ENCODE data around the gene RAB21. TPM values are rescaled to one million over a fixed set of nuclear protein-coding genes. Genes with fewer than 3 reads are reported as not detected.
"Not testable (repeated sequence)": the region's sequence is repeated elsewhere in the genome, so short reads cannot be mapped to it uniquely, and the experiment has no call there.

Gene RAB21
- total RNA-seq, 1 donor from 2014 or later: 44.0 TPM

DNA sequence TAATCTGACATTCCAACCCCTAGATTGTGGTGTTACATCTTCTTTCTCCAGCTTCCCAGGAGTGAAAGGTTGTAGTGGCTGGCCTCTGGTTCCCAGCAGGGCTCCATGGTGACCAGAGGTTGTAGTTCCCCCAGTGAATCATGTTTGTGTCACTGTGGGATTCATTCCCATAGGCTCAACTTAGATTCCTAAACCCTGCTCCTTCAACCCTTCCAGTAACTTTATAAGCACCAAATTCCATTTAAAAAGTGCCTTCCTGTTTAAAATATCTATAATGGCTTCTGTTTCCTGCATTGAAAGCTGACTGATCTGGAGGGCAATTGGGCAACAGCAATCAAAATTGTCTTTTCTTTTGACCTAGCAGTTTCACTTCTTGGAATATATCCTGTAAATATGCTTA lies 44.4 kb downstream of the RAB21 start:
- Mint-ChIP-seq H3K9me3 (peaks cover 4% of the 10 kb centered on the region), H3K4me3 (no peak overlapping the region), H3K4me1 (no peaks in the 10 kb centered on the region), H3K27me3 (ENCODE audit: low read depth) (peaks cover 5% of the 10 kb centered on the region), H3K36me3 (no peaks in the 10 kb centered on the region), H3K27ac (no peak overlapping the region)
- DNase-seq (ENCODE audit: low spot score in 2 of 2, unreplicated experiment in 2 of 2): no peak
- TF ChIP-seq, protein P1, sequence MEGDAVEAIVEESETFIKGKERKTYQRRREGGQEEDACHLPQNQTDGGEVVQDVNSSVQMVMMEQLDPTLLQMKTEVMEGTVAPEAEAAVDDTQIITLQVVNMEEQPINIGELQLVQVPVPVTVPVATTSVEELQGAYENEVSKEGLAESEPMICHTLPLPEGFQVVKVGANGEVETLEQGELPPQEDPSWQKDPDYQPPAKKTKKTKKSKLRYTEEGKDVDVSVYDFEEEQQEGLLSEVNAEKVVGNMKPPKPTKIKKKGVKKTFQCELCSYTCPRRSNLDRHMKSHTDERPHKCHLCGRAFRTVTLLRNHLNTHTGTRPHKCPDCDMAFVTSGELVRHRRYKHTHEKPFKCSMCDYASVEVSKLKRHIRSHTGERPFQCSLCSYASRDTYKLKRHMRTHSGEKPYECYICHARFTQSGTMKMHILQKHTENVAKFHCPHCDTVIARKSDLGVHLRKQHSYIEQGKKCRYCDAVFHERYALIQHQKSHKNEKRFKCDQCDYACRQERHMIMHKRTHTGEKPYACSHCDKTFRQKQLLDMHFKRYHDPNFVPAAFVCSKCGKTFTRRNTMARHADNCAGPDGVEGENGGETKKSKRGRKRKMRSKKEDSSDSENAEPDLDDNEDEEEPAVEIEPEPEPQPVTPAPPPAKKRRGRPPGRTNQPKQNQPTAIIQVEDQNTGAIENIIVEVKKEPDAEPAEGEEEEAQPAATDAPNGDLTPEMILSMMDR (IDR thresholded peaks at IDR 0.05; ENCODE audit: unreplicated experiment): no peak

DNA sequence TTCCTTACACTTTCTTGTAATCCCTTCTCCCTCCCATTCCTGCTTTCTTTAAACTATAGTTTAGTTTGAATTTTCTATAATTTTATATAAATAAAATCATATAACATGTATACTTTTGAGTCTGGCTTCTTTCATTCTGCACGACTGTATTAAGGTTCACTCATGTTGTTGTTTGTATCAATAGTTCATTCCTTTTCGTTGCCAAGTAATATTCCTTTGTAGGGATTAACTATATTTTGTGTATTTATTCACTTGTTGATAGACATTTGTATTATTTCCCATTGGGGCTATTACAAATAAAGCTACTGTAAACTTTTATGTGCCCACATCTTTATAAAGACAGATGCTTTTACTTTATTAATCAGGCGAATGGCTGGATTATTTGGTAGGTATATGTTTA lies 45.5 kb downstream of the RAB21 start:
- DNase-seq (ENCODE audit: low spot score in 2 of 2, unreplicated experiment in 2 of 2): no peak

DNA sequence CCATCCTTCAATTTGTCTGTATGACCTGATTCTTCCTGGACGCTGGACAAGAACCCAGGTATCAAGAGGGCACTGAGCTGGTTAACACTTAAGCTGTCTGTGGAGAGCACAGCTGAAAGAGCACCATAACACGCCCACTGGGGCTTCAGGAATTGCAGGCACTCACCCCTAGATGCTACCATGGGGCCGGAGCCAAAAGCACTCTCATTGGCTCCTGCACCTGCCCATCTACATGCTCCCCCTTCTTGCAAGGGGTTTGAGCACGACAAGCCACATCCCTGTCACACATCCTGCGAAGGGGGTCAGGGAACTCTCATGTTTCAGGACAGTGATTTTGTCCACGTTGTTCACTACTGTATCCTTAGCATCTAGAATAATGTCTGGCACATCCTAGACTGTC lies 49.8 kb downstream of the RAB21 start:
- no peak for DNase-seq (ENCODE audit: low spot score in 2 of 2, unreplicated experiment in 2 of 2)
- H3K4me3 Mint-ChIP-seq: no peak overlapping the region
- H3K4me1 Mint-ChIP-seq: no peaks in the 10 kb centered on the region
- TF ChIP-seq, protein P1 (IDR thresholded peaks at IDR 0.05; ENCODE audit: unreplicated experiment): no peak
- H3K27me3 Mint-ChIP-seq (ENCODE audit: low read depth): peaks cover 40% of the 10 kb centered on the region
- peaks cover 4% of the 10 kb centered on the region for H3K9me3 Mint-ChIP-seq
- no peaks in the 10 kb centered on the region for H3K36me3 Mint-ChIP-seq
- H3K27ac Mint-ChIP-seq: no peak overlapping the region

More for the DNA sequence above, 45.5 kb downstream of the RAB21 start:
- Mint-ChIP-seq H3K27ac (no peak overlapping the region), H3K4me3 (no peak overlapping the region), H3K36me3 (no peaks in the 10 kb centered on the region), H3K4me1 (no peaks in the 10 kb centered on the region), H3K9me3 (peaks cover 4% of the 10 kb centered on the region), H3K27me3 (ENCODE audit: low read depth) (peaks cover 9% of the 10 kb centered on the region)
- TF ChIP-seq, protein P1 (IDR thresholded peaks at IDR 0.05; ENCODE audit: unreplicated experiment): no peak

DNA sequence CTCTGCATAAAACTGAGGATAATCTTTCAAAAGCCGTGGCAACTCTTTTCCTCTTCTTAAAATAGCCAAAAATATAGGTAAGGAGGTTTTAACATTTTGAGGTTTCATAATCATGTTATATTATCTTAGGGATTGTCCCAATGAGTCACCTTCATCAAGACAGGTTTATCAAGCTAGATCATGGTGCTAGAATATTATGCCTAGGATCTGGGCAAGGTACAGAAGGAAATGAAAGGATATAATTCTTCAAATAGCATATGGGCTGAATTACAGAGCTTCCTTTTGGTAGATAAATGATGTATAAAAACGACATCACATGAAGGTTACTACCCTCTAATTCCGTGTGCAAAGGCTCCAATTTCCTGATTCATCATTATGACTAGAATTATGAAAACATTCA lies 56.3 kb downstream of the RAB21 start:
- Mint-ChIP-seq H3K27me3 (ENCODE audit: low read depth) (peaks cover 66% of the 10 kb centered on the region), H3K9me3 (no peaks in the 10 kb centered on the region), H3K36me3 (no peaks in the 10 kb centered on the region), H3K4me3 (no peak overlapping the region), H3K4me1 (no peaks in the 10 kb centered on the region), H3K27ac (no peak overlapping the region)
- TF ChIP-seq, protein P1 (IDR thresholded peaks at IDR 0.05; ENCODE audit: unreplicated experiment): no peak
- no peak for DNase-seq (ENCODE audit: low spot score in 2 of 2, unreplicated experiment in 2 of 2)

DNA sequence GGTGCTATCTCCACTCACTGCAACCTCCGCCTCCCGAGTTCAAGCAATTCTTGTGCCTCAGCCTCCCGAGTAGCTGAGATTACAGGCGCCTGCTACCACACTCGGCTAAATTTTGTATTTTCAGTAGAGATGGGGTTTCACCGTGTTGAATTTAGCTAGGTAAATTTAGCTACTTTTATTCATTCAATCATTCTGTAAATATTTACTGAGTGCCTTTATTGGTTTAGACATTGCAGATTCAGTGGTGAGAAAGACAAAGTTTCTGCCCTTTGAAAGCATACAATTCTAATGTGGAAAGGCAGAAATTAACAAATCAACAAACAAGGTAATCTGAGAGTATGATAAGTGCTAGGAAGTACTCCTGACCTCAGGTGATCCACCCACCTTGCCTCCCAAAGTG lies 60.6 kb downstream of the RAB21 start:
- H3K4me1 Mint-ChIP-seq: not testable (repeated sequence)

DNA sequence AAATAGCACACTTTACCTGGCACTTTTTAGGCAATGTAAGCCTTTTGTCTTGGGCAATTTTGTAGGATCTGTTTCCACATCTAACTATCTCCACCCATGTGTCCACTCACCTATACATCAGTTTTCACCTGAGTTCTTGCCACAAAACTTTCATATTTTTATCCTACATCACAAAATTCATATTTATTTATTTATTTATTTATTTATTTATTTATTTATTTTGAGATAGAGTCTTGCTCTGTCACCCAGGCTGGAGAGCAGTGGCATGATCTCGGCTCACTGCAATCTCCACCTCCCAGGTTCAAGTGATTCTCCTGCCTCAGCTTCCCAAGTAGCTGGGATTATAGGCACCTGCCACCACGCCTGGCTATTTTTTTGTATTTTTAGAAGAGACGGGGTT lies 67.4 kb downstream of the RAB21 start:
- not testable (repeated sequence) for DNase-seq (ENCODE audit: low spot score in 2 of 2, unreplicated experiment in 2 of 2); H3K36me3 Mint-ChIP-seq; H3K4me3 Mint-ChIP-seq; H3K4me1 Mint-ChIP-seq; H3K9me3 Mint-ChIP-seq; H3K27ac Mint-ChIP-seq
- peaks cover 12% of the 10 kb centered on the region for H3K27me3 Mint-ChIP-seq (ENCODE audit: low read depth)

More for the DNA sequence above, 60.6 kb downstream of the RAB21 start:
- not testable (repeated sequence) for H3K36me3 Mint-ChIP-seq; H3K9me3 Mint-ChIP-seq; H3K27ac Mint-ChIP-seq; H3K4me3 Mint-ChIP-seq; DNase-seq (ENCODE audit: low spot score in 2 of 2, unreplicated experiment in 2 of 2)
- peaks cover 49% of the 10 kb centered on the region for H3K27me3 Mint-ChIP-seq (ENCODE audit: low read depth)

DNA sequence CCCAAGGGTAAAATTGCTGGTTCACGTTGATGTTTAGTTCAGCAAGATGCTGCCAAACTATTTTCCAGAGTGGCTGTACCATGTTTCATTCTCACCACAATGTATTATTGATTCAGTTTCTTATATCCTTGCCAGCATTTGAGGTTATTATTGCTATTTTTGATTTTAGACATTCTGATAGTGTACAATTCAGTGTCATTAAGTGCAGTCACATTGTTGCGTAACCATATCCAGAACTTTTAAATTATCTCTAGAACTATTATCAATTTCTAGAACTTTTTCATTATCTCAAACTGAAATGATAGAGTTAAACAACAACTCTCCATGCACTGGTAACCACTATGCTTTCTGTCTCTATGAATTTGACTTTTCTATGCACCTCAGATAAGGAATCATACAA lies 74.2 kb downstream of the RAB21 start:
- Mint-ChIP-seq H3K4me1 (no peaks in the 10 kb centered on the region), H3K36me3 (no peaks in the 10 kb centered on the region), H3K27ac (no peak overlapping the region), H3K4me3 (no peak overlapping the region), H3K27me3 (ENCODE audit: low read depth) (peaks cover 34% of the 10 kb centered on the region), H3K9me3 (peaks cover 8% of the 10 kb centered on the region)
- DNase-seq (ENCODE audit: low spot score in 2 of 2, unreplicated experiment in 2 of 2): no peak
- TF ChIP-seq, protein P1 (IDR thresholded peaks at IDR 0.05; ENCODE audit: unreplicated experiment): no peak
